A549 (cell line): Measurements from ENCODE around the gene CCR3.

Experiments
- CHD4 ChIP-seq: fragments of 200-600 bp; sonication (generic); IDR thresholded peaks from 2 replicates; pipeline ENCODE4 v1.6.1; 2016; ENCODE audit warnings: antibody characterized with exemption, mild to moderate bottlenecking, borderline replicate concordance
- CTCF ChIP-seq: fragments of >200 bp; sonication (Bioruptor Twin); formaldehyde crosslinking; IDR thresholded peaks from 3 replicates; pipeline ENCODE4 v1.5.1; 2016
- MYC ChIP-seq: IDR thresholded peaks from 2 replicates; pipeline ENCODE4 v1.6.1; 2012; ENCODE audit warnings: mild to moderate bottlenecking, inconsistent platforms, low read length, improper control_type of control experiment, borderline replicate concordance
- REST ChIP-seq: fragments of 200-600 bp; sonication (generic); IDR thresholded peaks from 2 replicates; pipeline ENCODE4 v1.6.1; 2016; ENCODE audit warnings: antibody characterized with exemption, mild to moderate bottlenecking, moderate library complexity
- RFX5 ChIP-seq: fragments of 450-650 bp; IDR thresholded peaks from 2 replicates; pipeline ENCODE4 v1.7.1; 2014; ENCODE audit warnings: antibody characterized with exemption, mild to moderate bottlenecking, moderate library complexity

GRCh38 chr3:46276497-46277099 is 34.3 kb downstream of the CCR3 start:
- TF ChIP-seq CTCF, result no peak
- no peak for TF ChIP-seq CHD4
- no peak for TF ChIP-seq REST
- no peak for TF ChIP-seq RFX5
- TF ChIP-seq MYC, result no peak
